A549 (cell line): ENCODE measurements around the gene MARF1. TPM values are rescaled to one million over a fixed set of nuclear protein-coding genes. Genes with fewer than 3 reads are reported as not detected.
"Not testable (repeated sequence)": the region's sequence is repeated elsewhere in the genome, so short reads cannot be mapped to it uniquely, and the experiment has no call there.

Source experiments
- ATAC-seq, 2 experiments: fragments of 200-7000 bp in 1 of 2; fragments of >200 bp in 1 of 2; cut with Nextera tagmentation in 1 of 2; cut with Tn5 transposase in 1 of 2; 3 replicates each; pipeline versions ENCODE4 v1.8.0 to v1.9.1; 2018 to 2020; ENCODE audit warnings: mild to moderate bottlenecking in 1 of 2, moderate library complexity in 1 of 2
- CTCF ChIA-PET: fragments of 300-600 bp; sonication (Branson Sonifier 250); formaldehyde crosslinking; extraction: SDS; loops from one replicate; lab custom pipeline; 2021; ENCODE audit warnings: antibody characterized with exemption, inconsistent platforms; lab: Yijun Ruan, JAX
- POLR2A ChIA-PET: fragments of 350-600 bp; formaldehyde crosslinking; extraction: SDS; loops from one replicate; lab custom pipeline; 2021; ENCODE audit warnings: antibody characterized with exemption, inconsistent platforms; lab: Yijun Ruan, JAX
- DNase-seq, 2 experiments: peaks; one replicate each; pipeline versions ENCODE4 v3.0.0 to v3.0.0-alpha.2; 2011 to 2016; ENCODE audit warnings: low read depth in 1 of 2, low spot score in 1 of 2
- FAIRE-seq: peaks from 2 replicates; lab custom pipeline; 2011; peaks lifted over from hg19 to GRCh38; lab: Jason Lieb, UNC
- H3K27ac ChIP-seq, 2 experiments: fragments of >200 bp; sonication (Bioruptor Twin); formaldehyde crosslinking; 3 replicates each; pipeline ENCODE4 v1.5.1; 2016 to 2017
- H3K4me1 ChIP-seq: fragments of >200 bp; sonication (Bioruptor Twin); formaldehyde crosslinking; 3 replicates; pipeline ENCODE4 v1.6.1; 2016
- H3K4me2 ChIP-seq: fragments of >200 bp; sonication (Bioruptor Twin); formaldehyde crosslinking; 3 replicates; pipeline ENCODE4 v1.6.1; 2016
- H3K4me3 ChIP-seq: fragments of >200 bp; sonication (Bioruptor Twin); formaldehyde crosslinking; 3 replicates; pipeline ENCODE4 v1.5.1; 2016
- H3K9me3 ChIP-seq: fragments of >200 bp; sonication (Bioruptor Twin); formaldehyde crosslinking; 3 replicates; pipeline ENCODE4 v1.6.1; 2016
- CBX8 ChIP-seq: fragments of 200-600 bp; sonication (generic); IDR thresholded peaks from 2 replicates; pipeline ENCODE4 v1.6.1; 2016
- CEBPB ChIP-seq, 2 experiments: fragments of >200 bp in 1 of 2; sonication (Bioruptor Twin) in 1 of 2; formaldehyde crosslinking in 1 of 2; IDR thresholded peaks; 2 replicates each; pipeline ENCODE4 v1.6.1; 2012 to 2016
- FOXS1 ChIP-seq: fragments of 250-450 bp; sonication (Bioruptor Pico); IDR thresholded peaks from 2 replicates; pipeline ENCODE4 v1.5.0; 2020; ENCODE audit warnings: mild to moderate bottlenecking, moderate library complexity
- HEYL ChIP-seq: fragments of 250-450 bp; sonication (Bioruptor Pico); IDR thresholded peaks from 2 replicates; pipeline ENCODE4 v1.8.0; 2021; ENCODE audit warnings: mild to moderate bottlenecking, moderate library complexity
- HOXB13 ChIP-seq: fragments of 250-450 bp; sonication (Bioruptor Pico); IDR thresholded peaks from 2 replicates; pipeline ENCODE4 v1.5.0; 2020; ENCODE audit warnings: low read depth, mild to moderate bottlenecking, moderate library complexity
- JUN ChIP-seq, 2 experiments: fragments of >200 bp; sonication (Bioruptor Twin); formaldehyde crosslinking; IDR thresholded peaks; 2 replicates in 1 of 2; 3 replicates in 1 of 2; pipeline ENCODE4 v1.6.1; 2016 to 2017
- JUNB ChIP-seq: fragments of >200 bp; sonication (Bioruptor Twin); formaldehyde crosslinking; IDR thresholded peaks from 2 replicates; pipeline ENCODE4 v1.6.1; 2016
- KDM1A ChIP-seq: fragments of 200-600 bp; sonication (generic); IDR thresholded peaks from 2 replicates; pipeline ENCODE4 v1.6.1; 2016; ENCODE audit warnings: low read depth, mild to moderate bottlenecking
- KDM5A ChIP-seq: fragments of 200-600 bp; sonication (generic); IDR thresholded peaks from 2 replicates; pipeline ENCODE4 v1.6.1; 2016; ENCODE audit warnings: antibody characterized with exemption, mild to moderate bottlenecking
- MAZ ChIP-seq: fragments of 150-350 bp; IDR thresholded peaks from 2 replicates; pipeline ENCODE4 v1.6.1; 2014; ENCODE audit warnings: antibody characterized with exemption, low read depth, low read length, borderline replicate concordance
- NPAS2 ChIP-seq: fragments of 250-450 bp; sonication (Bioruptor Pico); IDR thresholded peaks from 2 replicates; pipeline ENCODE4 v1.8.0; 2022; ENCODE audit warnings: mild to moderate bottlenecking, moderate library complexity, borderline replicate concordance
- NR3C1 ChIP-seq: fragments of >200 bp; sonication (Bioruptor Twin); formaldehyde crosslinking; IDR thresholded peaks from 3 replicates; pipeline ENCODE4 v1.6.1; 2017
- PHF8 ChIP-seq: fragments of 200-600 bp; sonication (generic); IDR thresholded peaks from 2 replicates; pipeline ENCODE4 v1.6.1; 2016; ENCODE audit warnings: low read depth, mild to moderate bottlenecking, antibody characterized with exemption, moderate library complexity, borderline replicate concordance
- SMC3 ChIP-seq: fragments of >200 bp; sonication (Bioruptor Twin); formaldehyde crosslinking; IDR thresholded peaks from 3 replicates; pipeline ENCODE4 v1.6.1; 2018; ENCODE audit warnings: inconsistent platforms
- TP53 ChIP-seq: fragments of 250-450 bp; sonication (Bioruptor Pico); IDR thresholded peaks from 2 replicates; pipeline ENCODE4 v1.5.0; 2021; ENCODE audit warnings: mild to moderate bottlenecking, moderate library complexity
- WGBS: methylation state at CpG from one replicate; pipeline ENCODE4 v1.1.6; 2017; ENCODE audit errors: missing lambda C conversion rate; 5-methylcytosine and 5-hydroxymethylcytosine counted together
- polyA plus RNA-seq, 4 experiments: library from polyadenylated mRNA; depleted of rRNA in 3 of 4; stranded (reverse); fragments of >200 nt; fragmentation: RNase III in 1 of 4; extraction: RNeasy Plus Mini Kit Qiagen cat#74134 plus additional on column Dnase treatment in 1 of 4; gene quantifications; 2 replicates in 3 of 4; 3 replicates in 1 of 4; pipeline ENCODE4 v1.2.3, GENCODE V29; 2011 to 2017
- TF ChIP-seq, protein P1 (sequence below): fragments of 250-450 bp; sonication (Bioruptor Pico); IDR thresholded peaks from 2 replicates; pipeline ENCODE4 v1.5.0; 2021; ENCODE audit warnings: mild to moderate bottlenecking, moderate library complexity, borderline replicate concordance
- TF ChIP-seq, protein P2 (sequence below): fragments of >200 bp; sonication (Bioruptor Twin); formaldehyde crosslinking; IDR thresholded peaks from 3 replicates; pipeline ENCODE4 v1.6.1; 2016
- TF ChIP-seq, protein P3 (sequence below): fragments of 200-600 bp; sonication (generic); IDR thresholded peaks from 2 replicates; pipeline ENCODE4 v1.6.1; 2016; ENCODE audit warnings: antibody characterized with exemption, mild to moderate bottlenecking, moderate library complexity

The MARF1 gene
- polyA plus RNA-seq, 2 of the 4 experiments (the other 2 are of a cell fraction), result 11.6 to 28.2 TPM

DNA sequence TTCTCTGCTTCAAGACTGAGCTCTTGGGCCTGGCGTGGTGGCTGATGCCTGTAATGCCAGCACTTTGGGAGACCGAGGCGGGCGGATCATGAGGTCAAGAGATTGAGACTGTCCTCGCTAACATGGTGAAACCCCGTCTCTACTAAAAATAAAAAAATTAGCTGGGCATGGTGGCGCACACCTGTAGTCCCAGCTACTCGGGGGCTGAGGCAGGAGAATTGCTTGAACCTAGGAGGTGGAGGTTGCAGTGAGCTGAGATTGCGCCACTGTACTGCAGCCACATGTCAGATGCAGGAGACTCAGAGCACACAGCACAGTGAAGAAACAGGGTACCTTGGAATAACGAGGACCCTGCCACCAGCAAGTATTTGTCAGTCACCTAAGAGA lies 29.2 kb upstream of the MARF1 start:
- 0 out of 4 replicates have a peak, but pooled peaks have one; percentile 13 to 48 for TF ChIP-seq CEBPB (IDR thresholded peaks at IDR 0.05)
- peaks cover 22% of the 10 kb centered on the region for H3K4me1 ChIP-seq
- ChIA-PET CTCF (interaction anchor here (0.8 to 1.3 kb wide), 2 partner anchors 10 to 33 kb away, joined by 3 to 4 read pairs; no protein-coding TSS in a partner anchor), POLR2A (interaction anchor here (1.4 kb wide), 1 partner anchor 29 kb away, joined by 6 read pairs; the partner anchor contains the start of gene MARF1)
- FAIRE-seq, DNase-seq, H3K9me3 ChIP-seq: not testable (repeated sequence)
- 86% methylated on average over 10 of the region's 10 CpGs for WGBS
- peak overlapping the region; percentile 8; the same call in 1 of the 3 replicates for H3K4me3 ChIP-seq
- ATAC-seq, result peak; percentile 31 to 39; a peak in 4 of 6 replicates
- H3K4me2 ChIP-seq, result peak overlapping the region; percentile 79
- peak overlapping the region; percentile 83 to 89 for H3K27ac ChIP-seq

DNA sequence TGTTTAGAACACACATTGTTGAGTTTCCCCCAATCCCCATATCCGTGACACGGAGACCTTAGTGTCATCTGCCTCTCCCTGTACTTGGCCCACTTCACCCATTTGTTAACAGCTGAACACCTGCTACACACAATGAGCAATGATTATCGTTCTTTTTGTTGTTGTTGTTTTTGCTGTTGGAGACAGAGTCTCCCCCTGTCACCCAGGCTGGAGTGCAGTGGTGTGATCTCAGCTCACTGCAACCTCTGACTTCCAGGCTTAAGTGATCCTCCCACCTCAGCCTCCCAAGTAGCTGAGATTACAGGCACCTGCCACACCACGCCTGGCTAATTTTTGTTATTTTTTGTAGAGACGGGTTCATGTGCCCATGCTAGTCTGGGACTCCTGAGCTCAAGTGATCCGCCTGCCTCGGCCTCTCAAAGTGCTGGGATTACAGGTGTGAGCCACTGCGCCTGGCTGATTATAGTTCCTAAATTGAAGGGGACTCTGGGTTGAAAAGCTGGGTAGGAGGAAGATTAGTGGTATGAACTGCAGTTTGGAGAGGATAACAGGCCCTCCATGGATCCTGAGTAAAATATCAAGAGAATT lies 28.7 kb upstream of the MARF1 start:
- CTCF ChIA-PET, result interaction anchor here (0.8 to 1.3 kb wide), 2 partner anchors 10 to 33 kb away, joined by 3 to 4 read pairs; no protein-coding TSS in a partner anchor
- no peaks in the 10 kb centered on the region for H3K9me3 ChIP-seq
- no peak for ATAC-seq
- no peak overlapping the region for H3K4me3 ChIP-seq
- TF ChIP-seq NR3C1, result no peak
- no peak for TF ChIP-seq KDM5A
- TF ChIP-seq, protein P1, sequence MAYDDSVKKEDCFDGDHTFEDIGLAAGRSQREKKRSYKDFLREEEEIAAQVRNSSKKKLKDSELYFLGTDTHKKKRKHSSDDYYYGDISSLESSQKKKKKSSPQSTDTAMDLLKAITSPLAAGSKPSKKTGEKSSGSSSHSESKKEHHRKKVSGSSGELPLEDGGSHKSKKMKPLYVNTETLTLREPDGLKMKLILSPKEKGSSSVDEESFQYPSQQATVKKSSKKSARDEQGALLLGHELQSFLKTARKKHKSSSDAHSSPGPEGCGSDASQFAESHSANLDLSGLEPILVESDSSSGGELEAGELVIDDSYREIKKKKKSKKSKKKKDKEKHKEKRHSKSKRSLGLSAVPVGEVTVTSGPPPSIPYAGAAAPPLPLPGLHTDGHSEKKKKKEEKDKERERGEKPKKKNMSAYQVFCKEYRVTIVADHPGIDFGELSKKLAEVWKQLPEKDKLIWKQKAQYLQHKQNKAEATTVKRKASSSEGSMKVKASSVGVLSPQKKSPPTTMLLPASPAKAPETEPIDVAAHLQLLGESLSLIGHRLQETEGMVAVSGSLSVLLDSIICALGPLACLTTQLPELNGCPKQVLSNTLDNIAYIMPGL (CRISPR knock-in tag), result no peak
- TF ChIP-seq SMC3, result no peak
- no peak for TF ChIP-seq KDM1A
- no peak for TF ChIP-seq CBX8
- no peak for TF ChIP-seq HOXB13
- TF ChIP-seq PHF8, result no peak
- TF ChIP-seq FOXS1 (CRISPR knock-in tag), result no peak
- TF ChIP-seq JUNB, result no peak
- TF ChIP-seq JUN (IDR thresholded peaks at IDR 0.05), result no peak
- TF ChIP-seq, protein P2, sequence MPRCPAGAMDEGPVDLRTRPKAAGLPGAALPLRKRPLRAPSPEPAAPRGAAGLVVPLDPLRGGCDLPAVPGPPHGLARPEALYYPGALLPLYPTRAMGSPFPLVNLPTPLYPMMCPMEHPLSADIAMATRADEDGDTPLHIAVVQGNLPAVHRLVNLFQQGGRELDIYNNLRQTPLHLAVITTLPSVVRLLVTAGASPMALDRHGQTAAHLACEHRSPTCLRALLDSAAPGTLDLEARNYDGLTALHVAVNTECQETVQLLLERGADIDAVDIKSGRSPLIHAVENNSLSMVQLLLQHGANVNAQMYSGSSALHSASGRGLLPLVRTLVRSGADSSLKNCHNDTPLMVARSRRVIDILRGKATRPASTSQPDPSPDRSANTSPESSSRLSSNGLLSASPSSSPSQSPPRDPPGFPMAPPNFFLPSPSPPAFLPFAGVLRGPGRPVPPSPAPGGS, result no peak
- no peak for TF ChIP-seq HEYL (CRISPR knock-in tag)
- peak overlapping the region; percentile 83 to 89 for H3K27ac ChIP-seq
- FAIRE-seq, result no peak
- peak overlapping the region; percentile 79 for H3K4me2 ChIP-seq
- POLR2A ChIA-PET, result interaction anchor here (1.4 kb wide), 1 partner anchor 29 kb away, joined by 6 read pairs; the partner anchor contains the start of gene MARF1
- whole genome bisulfite sequencing, result 93% methylated on average over 8 of the region's 8 CpGs
- no peak for DNase-seq
- H3K4me1 ChIP-seq, result peaks cover 22% of the 10 kb centered on the region

DNA sequence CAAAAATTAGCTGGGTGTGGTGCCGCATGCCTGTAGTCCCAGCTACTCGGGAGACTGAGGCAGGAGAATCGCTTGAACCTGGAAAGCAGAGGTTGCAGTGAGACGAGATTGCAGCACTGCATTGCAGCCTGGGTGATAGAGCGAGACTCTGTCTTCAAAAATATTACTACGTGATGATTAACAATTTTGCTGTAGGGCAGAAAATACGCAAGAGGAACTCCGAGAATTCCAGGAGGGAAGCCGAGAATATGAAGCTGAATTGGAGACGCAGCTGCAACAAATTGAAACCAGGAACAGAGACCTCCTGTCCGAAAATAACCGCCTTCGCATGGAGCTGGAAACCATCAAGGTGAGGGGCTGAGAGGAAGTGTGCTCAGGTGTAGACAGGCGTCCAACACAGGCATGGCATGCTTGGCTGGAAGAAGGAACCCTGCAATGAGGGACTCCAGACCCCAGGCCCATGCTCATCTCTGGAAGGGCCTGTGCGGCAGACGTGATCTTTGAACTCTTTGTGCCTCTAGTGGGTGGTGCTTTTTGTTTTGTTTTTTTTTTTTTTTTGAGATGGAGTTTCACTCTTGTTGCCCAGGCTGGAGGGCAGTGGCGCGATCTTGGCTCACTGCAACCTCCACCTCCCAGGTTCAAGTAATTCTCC lies 24.3 kb upstream of the MARF1 start:
- Histone ChIP-seq H3K4me3 (no peak overlapping the region), H3K9me3 (no peaks in the 10 kb centered on the region)
- CTCF ChIA-PET, result interaction anchor here (0.8 to 2.7 kb wide), 4 partner anchors 15 to 116 kb away, joined by 3 to 12 read pairs (median 3); partner anchors contain the start of gene MARF1
- TF ChIP-seq MAZ, result no peak
- TF ChIP-seq, all 56 proteins: peak for 0
- peaks cover 7% of the 10 kb centered on the region for H3K4me1 ChIP-seq
- FAIRE-seq (no peak), DNase-seq (no peak), ATAC-seq (no peak)
- no peak overlapping the region for H3K4me2 ChIP-seq
- POLR2A ChIA-PET, result interaction anchor here (1.4 kb wide), 1 partner anchor 25 kb away, joined by 3 read pairs; the partner anchor contains the start of gene MARF1
- no peak overlapping the region for H3K27ac ChIP-seq
- 93% methylated on average over 18 of the region's 18 CpGs for WGBS

DNA sequence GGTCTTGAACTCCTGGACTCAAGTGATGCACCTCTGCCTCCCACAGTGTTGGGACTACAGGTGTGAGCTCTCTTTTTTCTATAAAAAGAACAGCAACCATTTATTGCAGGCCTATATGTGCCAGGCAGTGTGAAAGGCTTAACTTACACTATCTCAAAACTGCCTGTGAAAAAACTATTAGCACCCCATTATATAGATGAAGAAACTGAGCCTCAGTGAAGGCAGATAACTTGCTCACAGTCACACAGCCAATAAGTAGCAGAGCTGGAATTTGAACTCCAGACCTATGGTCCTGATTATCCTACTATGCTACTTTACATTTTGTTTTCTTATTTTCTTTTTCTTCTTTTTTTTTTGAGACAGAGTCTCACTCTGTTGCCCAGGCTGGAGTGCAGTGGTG lies 22.2 kb upstream of the MARF1 start:
- H3K27ac ChIP-seq, result no peak overlapping the region
- ChIA-PET POLR2A (no interaction called here), CTCF (interaction anchor here (0.9 to 1.0 kb wide), 2 partner anchors 15 to 39 kb away, joined by 3 to 4 read pairs; no protein-coding TSS in a partner anchor)
- TF ChIP-seq TP53 (CRISPR knock-in tag) (no peak), KDM5A (no peak), NPAS2 (CRISPR knock-in tag) (no peak)
- TF ChIP-seq, protein P3, sequence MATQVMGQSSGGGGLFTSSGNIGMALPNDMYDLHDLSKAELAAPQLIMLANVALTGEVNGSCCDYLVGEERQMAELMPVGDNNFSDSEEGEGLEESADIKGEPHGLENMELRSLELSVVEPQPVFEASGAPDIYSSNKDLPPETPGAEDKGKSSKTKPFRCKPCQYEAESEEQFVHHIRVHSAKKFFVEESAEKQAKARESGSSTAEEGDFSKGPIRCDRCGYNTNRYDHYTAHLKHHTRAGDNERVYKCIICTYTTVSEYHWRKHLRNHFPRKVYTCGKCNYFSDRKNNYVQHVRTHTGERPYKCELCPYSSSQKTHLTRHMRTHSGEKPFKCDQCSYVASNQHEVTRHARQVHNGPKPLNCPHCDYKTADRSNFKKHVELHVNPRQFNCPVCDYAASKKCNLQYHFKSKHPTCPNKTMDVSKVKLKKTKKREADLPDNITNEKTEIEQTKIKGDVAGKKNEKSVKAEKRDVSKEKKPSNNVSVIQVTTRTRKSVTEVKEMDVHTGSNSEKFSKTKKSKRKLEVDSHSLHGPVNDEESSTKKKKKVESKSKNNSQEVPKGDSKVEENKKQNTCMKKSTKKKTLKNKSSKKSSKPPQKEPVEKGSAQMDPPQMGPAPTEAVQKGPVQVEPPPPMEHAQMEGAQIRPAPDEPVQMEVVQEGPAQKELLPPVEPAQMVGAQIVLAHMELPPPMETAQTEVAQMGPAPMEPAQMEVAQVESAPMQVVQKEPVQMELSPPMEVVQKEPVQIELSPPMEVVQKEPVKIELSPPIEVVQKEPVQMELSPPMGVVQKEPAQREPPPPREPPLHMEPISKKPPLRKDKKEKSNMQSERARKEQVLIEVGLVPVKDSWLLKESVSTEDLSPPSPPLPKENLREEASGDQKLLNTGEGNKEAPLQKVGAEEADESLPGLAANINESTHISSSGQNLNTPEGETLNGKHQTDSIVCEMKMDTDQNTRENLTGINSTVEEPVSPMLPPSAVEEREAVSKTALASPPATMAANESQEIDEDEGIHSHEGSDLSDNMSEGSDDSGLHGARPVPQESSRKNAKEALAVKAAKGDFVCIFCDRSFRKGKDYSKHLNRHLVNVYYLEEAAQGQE, result no peak
- no peak overlapping the region for H3K4me2 ChIP-seq
- DNase-seq, result no peak
- no peak for FAIRE-seq
- H3K4me3 ChIP-seq, result no peak overlapping the region
- H3K9me3 ChIP-seq, result no peaks in the 10 kb centered on the region
- ATAC-seq, result no peak
- no peaks in the 10 kb centered on the region for H3K4me1 ChIP-seq
